ENCODE results near the gene TMPRSS4. TPM values are rescaled to one million over a fixed set of nuclear protein-coding genes. Genes with fewer than 3 reads are reported as not detected.

Gene TMPRSS4
- total RNA-seq, 3 donors from 2014 or later (not counting 1 experiment from before 2014, with no cell fraction given) = not detected

- peaks cover 5 to 14% of the 10 kb centered on the region in 2 donors for H3K27me3 Mint-ChIP-seq (ENCODE audit: low read depth in 2 of 2)
- no peak within 1 kb of the TSS for H3K27ac ChIP-seq (ENCODE audit: low read length)
Measured at GRCh38 chr11:118086913-118087768, 10.3 kb downstream of the TMPRSS4 start, which contains the start of gene SMIM35. TSS of gene SMIM35 (minus strand) at chr11:118086963. CDS start at chr11:118086757, 206 bp downstream.

DNA sequence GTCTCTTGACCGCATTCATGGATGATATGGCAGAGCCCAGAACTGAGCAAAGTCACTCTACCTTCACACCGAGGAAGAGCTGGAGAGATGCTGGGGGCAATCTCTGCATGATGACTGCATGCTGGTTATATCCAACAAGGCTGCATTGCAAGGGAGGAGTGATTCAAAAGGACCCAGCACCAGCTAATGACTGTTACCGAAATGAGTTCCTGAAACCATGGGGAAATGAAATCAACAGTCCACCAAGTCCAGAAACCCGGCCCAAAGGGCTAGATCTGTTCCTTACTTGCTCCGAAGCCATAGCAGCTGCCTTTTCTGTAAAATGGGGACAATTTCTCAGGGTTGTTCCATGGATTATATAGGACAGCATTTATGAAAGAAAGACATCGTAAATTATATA lies 11.1 kb downstream of the TMPRSS4 start:
- Mint-ChIP-seq H3K27ac (no peak overlapping the region), H3K9me3 (peaks cover 2 to 11% of the 10 kb centered on the region in 2 donors), H3K4me1 (no peaks in the 10 kb centered on the region), H3K4me3 (no peak overlapping the region), H3K36me3 (peaks cover 15% of the 10 kb centered on the region), H3K27me3 (ENCODE audit: low read depth in 2 of 2) (peaks cover 5 to 14% of the 10 kb centered on the region in 2 donors)
- H3K27ac ChIP-seq (ENCODE audit: low read length) = no peak overlapping the region
- no peaks in the 10 kb centered on the region for H3K27me3 ChIP-seq (ENCODE audit: control insufficient read depth, insufficient read depth, low read length)
- 82% methylated on average over 5 of the region's 6 CpGs for WGBS (ENCODE audit: insufficient coverage)
- no peaks in the 10 kb centered on the region for H3K4me1 ChIP-seq (ENCODE audit: control insufficient read depth, insufficient read depth, low read length)
- TF ChIP-seq, protein P1, sequence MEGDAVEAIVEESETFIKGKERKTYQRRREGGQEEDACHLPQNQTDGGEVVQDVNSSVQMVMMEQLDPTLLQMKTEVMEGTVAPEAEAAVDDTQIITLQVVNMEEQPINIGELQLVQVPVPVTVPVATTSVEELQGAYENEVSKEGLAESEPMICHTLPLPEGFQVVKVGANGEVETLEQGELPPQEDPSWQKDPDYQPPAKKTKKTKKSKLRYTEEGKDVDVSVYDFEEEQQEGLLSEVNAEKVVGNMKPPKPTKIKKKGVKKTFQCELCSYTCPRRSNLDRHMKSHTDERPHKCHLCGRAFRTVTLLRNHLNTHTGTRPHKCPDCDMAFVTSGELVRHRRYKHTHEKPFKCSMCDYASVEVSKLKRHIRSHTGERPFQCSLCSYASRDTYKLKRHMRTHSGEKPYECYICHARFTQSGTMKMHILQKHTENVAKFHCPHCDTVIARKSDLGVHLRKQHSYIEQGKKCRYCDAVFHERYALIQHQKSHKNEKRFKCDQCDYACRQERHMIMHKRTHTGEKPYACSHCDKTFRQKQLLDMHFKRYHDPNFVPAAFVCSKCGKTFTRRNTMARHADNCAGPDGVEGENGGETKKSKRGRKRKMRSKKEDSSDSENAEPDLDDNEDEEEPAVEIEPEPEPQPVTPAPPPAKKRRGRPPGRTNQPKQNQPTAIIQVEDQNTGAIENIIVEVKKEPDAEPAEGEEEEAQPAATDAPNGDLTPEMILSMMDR (IDR thresholded peaks at IDR 0.05) = no peak
- DNase-seq (no peak), ATAC-seq (no peak)
- H3K4me3 ChIP-seq (ENCODE audit: low read length) = no peak overlapping the region
- peaks cover 26% of the 10 kb centered on the region for H3K9me3 ChIP-seq (ENCODE audit: control insufficient read depth, insufficient read depth, low read length)
- H3K36me3 ChIP-seq (ENCODE audit: control insufficient read depth, insufficient read depth, low read length) = no peaks in the 10 kb centered on the region
- intact Hi-C loops (cut with micrococcal nuclease) = no loop called here

More at GRCh38 chr11:118086913-118087768, 10.3 kb downstream of the TMPRSS4 start, which contains the start of gene SMIM35:
- 90% methylated on average over 5 of the region's 5 CpGs for WGBS (ENCODE audit: insufficient coverage)
- intact Hi-C loops (cut with micrococcal nuclease) = no loop called here
- H3K4me1 Mint-ChIP-seq = no peaks in the 10 kb centered on the region
- H3K27ac Mint-ChIP-seq = no peak within 1 kb of the TSS
- Histone ChIP-seq H3K4me3 (ENCODE audit: low read length) (no peak within 1 kb of the TSS), H3K9me3 (ENCODE audit: control insufficient read depth, insufficient read depth, low read length) (peaks cover 26% of the 10 kb centered on the region), H3K36me3 (ENCODE audit: control insufficient read depth, insufficient read depth, low read length) (no peaks in the 10 kb centered on the region), H3K27me3 (ENCODE audit: control insufficient read depth, insufficient read depth, low read length) (no peaks in the 10 kb centered on the region), H3K4me1 (ENCODE audit: control insufficient read depth, insufficient read depth, low read length) (no peaks in the 10 kb centered on the region)
- no peak for ATAC-seq
- peaks cover 15% of the 10 kb centered on the region for H3K36me3 Mint-ChIP-seq
- TF ChIP-seq, protein P1 (IDR thresholded peaks at IDR 0.05) = no peak
- H3K4me3 Mint-ChIP-seq = no peak within 1 kb of the TSS
- DNase-seq = no peak
- peaks cover 2 to 11% of the 10 kb centered on the region in 2 donors for H3K9me3 Mint-ChIP-seq

DNA sequence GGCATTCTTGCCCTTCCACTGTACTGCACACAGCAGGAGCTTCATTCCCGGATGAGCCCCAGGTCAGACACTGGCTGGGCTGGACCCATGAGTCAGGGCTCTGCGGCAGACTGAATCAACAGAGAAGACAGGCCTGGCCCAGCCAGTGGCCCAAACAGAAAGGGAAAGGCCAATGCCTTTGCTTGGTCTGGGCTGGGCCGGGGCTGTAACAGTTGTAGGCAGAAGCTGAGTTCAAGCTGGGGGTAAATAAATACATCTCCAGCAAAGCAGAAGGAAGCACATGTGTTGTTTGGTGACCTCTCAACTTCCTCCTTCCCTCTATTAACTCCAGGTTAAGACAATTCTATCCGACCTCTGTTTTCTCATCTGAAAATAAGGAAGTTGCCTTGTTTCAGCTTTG lies 11.7 kb downstream of the TMPRSS4 start:
- 24% methylated on average over 4 of the region's 4 CpGs for WGBS (ENCODE audit: insufficient coverage)
- ATAC-seq (peak; percentile 48 to 61 (median 52)), DNase-seq (no peak)
- Mint-ChIP-seq H3K9me3 (peaks cover 2 to 11% of the 10 kb centered on the region in 2 donors), H3K27ac (no peak overlapping the region), H3K27me3 (ENCODE audit: low read depth in 2 of 2) (peaks cover 5 to 14% of the 10 kb centered on the region in 2 donors), H3K4me1 (no peaks in the 10 kb centered on the region), H3K36me3 (peaks cover 15% of the 10 kb centered on the region), H3K4me3 (no peak overlapping the region)
- intact Hi-C loops (cut with micrococcal nuclease) = no loop called here
- peaks cover 26% of the 10 kb centered on the region for H3K9me3 ChIP-seq (ENCODE audit: control insufficient read depth, insufficient read depth, low read length)
- H3K27ac ChIP-seq (ENCODE audit: low read length) = no peak overlapping the region
- TF ChIP-seq, protein P1 (IDR thresholded peaks at IDR 0.05) = no peak
- no peak overlapping the region for H3K4me3 ChIP-seq (ENCODE audit: low read length)
- H3K4me1 ChIP-seq (ENCODE audit: control insufficient read depth, insufficient read depth, low read length) = no peaks in the 10 kb centered on the region
- H3K27me3 ChIP-seq (ENCODE audit: control insufficient read depth, insufficient read depth, low read length) = no peaks in the 10 kb centered on the region
- H3K36me3 ChIP-seq (ENCODE audit: control insufficient read depth, insufficient read depth, low read length) = no peaks in the 10 kb centered on the region

Measured in natural killer cell (primary cell).